ENCODE data around the gene ABI3.
A peak's percentile ranks its signal among the peaks of the same experiment; 100 is the strongest.

The ABI3 gene

DNA sequence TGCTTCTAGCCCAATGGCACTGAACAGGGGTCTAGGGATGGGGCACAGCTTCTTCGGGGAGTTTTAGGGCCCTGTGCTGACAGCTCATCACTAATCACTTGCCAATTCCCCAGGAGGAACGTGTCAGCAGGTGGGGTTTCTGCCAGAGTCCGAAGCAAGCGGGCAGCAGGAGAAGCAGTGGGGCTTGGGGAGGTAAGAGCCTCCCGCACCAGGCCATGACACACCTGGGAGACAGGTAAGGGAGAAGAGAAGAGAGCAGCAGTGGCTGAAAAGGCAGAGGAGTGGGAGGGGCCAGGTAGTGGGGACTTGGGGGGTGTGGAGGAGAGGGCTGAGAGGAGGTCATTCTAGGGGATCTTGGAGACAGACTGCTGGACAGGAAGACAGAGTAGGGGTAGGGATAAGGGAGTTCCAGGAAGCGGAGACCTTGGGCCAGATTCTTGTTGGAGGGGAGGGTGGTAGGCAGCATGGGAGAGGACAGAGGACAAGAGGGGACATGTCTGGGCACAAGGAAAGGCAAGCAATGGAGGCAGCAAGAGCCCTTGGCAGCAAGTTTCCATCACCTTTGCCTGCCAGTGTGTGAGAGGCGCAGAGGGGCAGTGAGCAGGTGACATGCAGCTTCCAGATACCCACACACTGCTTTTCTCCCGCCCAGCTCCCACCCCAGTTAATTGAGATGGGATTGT is 15.2 kb downstream of the ABI3 start:
- no peak for DNase-seq

DNA sequence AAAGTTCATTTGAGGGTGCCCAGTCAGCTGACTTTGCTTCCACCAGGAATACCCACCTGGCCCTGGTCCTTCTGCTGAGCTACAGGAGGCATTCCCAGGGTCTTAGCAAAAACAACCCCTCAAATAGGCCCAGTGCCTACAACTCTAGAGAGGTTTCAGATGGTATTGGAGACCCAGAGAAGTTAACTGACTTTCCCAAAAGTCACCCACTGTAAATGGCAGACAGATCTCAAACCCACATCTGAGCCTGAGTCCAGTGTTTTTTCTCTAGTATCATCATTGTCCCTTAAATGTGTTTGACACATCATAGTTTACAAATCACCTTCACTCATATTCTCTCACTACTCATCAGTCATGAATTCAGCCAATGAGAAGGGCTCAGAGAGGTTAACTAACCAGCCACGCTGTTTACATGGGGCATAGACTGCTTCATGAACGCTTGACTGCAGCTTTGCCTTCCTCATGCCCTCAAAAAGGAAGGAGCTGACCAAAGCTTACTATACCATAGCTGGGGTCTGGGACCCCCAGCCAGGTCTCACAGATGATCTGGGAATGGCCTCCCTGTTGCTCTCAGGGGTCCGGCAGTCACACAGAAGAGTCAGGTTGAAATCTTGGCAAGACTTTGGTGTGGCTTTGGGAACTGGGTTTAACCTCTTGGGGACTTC is 16.4 kb downstream of the ABI3 start:
- no peak for DNase-seq

DNA sequence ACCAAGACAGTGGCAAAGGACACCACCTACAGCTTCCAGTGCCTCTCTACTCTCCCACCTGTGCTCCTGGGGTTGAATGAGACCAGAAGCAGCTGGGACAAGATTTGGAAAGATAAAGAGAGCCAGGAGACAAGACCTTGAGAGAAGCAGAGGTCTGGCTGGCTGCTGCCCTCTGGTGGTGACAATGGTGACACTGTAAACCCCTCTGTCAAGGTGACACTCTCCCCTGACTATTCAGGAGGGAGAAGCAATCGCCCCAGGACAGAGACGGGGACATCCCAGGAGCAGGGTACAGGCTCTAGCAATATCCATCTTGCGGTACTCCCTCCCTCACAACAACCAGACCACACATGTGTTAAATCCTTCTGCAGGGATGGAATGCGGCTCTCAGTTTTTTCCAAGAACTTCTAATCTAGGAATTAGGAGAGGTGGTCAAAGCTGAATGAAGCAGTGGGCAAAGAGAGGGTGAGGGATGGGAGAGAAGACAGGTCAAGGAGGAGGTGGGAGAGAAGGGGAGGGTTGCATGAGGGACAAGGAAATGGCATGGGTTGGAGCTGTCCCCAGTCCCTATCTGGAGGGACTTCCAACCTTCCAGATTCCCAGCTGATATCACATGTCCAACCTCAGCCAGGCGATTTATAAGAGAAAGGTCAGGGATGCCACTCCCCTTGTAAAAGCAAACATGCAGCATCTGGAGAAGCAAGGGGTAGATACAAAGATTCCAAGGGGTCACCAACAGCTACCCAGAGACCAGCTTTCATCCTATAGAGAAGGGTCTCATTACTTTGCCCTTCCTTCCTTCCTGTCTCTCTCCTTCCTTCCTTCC is 17.1 kb downstream of the ABI3 start:
- peak; percentile 21 for DNase-seq

DNA sequence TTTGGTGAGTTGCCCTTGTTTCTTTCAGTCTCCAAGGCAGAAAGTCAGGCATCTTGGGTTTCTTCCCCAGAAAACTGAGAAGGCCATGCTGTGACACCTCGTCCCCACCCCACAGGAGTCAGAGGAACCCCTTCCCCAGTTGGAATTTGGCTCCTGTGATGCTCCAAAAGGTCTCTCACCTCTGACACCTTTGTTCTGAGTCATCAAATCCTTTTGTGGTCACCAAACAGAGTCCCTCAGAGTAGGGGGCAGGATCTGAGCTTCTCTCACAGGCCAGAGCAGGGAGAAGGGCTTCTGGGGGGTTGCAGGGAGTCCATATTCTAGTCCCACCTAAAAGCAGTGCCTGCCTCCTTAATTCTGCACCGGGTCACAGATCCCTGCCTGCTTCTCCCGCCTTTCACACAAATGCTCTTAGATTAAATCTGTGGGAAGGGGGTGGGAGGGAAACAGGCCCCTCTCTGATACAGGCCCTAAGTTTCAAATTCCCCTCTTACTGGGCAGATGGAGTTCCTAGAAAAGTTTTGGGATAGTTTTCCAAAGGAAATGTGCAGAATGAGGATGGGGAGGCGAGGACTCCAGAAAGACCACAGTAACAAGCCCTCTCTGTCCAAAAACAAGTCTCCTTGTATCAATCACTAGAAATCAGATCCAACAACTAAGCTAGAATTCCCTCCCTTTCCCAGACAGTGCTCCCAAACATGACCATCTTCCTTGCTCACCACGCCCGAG is 18.7 kb downstream of the ABI3 start:
- DNase-seq, result no peak

DNA sequence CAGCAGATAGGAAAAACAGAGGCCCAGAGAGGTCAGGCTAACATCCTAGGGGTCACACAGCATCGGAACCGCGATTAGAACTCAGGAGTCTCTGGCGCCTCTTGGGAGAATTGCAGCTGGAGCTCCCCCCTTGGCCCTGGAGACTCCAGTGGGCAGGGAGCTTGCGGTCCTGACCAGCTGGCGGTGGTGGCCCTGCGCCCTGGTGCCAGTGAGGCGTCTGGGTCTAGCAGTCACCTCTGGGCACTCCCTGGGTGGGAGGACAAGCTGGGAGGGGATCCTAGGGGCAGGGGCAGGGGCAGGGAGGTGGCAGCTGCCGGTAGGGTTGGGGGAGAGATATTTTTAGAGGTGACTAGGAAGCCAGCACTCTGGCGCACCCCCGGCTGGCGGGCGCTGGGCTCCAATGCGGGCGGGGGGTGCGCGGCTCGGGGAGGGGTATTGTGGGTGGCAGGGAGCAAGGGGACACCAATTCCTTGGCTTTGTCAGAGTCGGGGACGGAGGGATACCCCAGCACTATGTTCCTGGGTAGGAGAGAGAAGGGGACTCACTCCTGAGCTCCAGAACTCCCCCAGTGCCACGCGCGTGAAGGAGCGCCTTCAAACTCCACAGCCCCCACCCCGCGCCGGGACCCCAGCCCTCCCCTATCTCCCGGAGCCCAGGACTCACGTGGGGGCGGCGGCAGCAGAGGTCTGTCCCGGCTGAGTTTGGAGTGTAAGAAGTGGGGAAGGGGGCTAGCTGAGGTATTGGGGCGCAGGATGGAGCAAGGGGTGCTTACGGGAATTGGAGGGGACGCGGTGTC is 19.5 kb downstream of the ABI3 start:
- no peak for DNase-seq

DNA sequence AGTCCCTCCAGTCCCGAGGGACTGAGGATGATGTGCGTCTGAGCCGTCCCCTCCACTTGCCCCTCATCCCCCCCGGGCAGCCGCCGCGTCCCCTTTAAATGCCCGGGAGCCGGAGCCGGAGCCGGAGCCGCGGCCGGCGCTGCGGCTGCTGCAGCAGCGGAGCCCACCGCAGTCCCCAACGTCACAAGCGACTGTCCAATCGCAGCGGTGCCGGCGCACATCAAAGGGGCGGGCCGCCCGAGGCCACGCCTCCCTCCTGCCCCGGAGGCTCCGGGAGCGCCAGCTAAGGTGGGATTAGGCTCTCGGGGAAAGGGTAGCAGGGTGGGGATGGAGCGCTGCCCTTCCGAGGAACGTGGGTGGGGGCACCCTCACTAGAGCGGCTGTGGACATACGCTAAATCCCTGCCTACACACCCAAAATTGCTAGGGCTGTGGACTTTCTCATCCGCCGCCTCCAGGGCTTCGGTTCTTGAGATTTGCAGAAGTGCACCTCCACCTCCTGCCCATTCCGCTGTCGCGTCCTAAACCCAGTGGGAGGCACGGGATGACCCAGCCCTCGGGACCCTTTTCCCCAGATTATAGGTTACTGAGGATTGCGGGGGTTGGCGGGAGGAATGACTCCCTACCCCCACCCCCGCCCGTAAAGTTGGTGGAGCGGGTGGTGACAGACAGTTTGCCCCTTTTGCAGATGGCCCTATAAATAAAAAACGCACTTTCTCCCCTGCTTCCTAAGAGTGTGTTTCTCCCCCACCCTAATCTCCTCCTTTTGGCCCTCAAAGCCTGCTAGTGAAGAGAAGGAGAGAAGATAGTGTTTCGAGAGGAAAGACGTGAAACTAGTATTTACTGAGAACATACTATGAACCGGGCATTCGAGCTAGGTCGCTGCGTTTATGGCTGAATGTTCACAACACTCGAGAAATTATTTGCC is 20.4 kb downstream of the ABI3 start, which contains the start of gene PHOSPHO1:
Gene PHOSPHO1, minus strand, starts transcription at position 152 of the 927 bp plus-strand sequence. CDS start 4,096 bp downstream, outside the sequence.
- DNase-seq, result peak; percentile 74

DNA sequence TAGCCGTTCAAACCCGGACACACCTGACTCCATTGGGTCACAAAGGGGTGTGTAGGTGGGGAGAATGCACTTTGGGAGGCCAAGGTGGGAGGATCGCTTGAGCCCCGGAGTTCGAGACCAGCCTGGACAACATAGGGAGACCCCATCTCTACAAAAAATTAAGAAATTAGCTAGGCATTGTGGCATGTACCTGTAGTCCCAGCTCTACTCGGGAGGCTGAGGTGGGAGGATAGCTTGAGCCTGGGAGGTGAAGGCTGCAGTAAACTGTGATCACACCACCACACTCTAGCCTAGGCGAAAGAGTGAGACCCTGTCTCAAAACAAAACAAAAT is 21.0 kb downstream of the ABI3 start:
- DNase-seq, result no peak

DNA sequence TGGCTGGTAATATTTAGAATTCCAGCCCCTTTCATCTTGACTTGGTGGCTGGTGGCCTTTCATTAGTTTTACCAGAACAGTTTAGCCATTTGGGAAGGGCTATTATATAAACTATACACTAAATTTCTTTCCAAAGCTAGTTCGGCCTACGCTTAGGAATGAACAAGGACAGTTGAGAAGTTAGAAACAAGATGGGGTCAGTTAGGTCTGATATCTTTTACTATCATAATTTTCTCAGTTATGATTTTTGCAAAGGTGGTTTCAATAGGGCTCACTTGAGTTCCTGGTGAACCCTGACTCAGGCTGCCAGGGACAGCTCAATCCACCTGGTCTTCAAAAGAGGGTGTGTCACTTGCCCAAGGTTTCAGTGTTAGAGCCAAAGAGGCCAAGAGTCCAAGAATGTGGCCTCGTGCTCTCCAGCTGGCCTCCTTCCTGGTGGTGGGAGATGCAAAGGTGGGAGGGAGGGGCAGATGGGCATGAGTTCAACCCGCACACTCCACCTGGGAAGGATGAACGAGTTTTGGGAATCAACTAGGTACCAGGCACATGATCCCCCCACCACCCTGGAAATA is 24.1 kb downstream of the ABI3 start:
- DNase-seq, result no peak

DNA sequence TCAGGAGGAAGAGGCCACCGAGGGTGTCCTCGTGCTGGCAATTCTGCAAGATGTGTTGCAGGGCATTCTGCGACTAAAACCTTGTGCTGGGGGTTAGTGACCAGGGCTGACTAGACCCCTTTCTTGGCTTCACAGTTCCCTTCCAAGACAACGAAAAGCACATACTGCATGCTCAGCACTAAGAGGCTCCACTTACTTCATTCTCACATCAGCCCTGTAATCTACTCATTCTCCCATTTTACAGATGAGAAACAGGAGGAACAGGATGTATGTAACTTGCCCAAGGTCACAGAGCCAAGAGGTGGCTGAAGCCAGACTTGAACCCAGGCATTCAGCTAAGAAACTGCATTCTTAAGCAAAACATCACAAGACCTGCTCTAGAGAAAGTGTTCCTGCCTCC is 25.4 kb downstream of the ABI3 start:
- no peak for DNase-seq

DNA sequence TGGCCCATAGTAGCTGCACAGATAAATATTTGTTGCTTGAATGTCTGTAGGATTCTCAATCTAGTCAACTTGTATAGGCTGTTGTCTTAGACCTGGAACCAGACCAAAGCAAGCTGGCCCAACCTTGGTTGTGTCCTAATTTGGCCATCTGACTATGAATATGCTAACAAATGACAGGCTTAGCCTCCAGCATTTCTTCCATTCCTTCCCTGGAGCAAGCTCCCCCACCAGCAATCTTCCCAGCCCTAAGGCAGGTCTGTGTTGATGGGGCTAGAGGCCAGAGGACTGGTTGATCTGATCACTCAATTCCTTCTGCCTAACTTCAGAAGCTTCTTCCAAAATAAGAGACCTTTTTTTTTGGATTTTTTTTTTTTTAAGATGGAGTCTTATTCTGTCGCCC is 29.5 kb downstream of the ABI3 start:
- DNase-seq, result no peak

DNA sequence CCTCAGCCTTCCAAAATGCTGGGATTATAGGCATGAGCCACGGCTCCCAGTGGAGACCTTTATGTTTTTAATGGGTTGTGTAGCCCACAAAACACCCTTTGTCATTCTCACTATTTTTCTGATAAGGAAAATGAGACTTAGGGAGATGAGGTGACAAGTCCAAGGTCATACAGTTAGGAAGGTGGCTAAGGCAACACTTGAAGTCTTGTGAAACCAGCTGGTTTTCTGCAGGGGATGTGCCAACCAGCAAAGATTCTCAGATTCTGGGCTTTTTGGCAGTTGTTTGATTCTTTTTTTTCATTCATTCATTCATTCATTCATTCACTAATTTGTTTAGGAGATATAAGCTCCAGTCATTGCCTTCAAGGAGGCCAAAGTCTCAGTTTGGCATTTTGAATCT is 30.1 kb downstream of the ABI3 start:
- DNase-seq, result no peak

DNA sequence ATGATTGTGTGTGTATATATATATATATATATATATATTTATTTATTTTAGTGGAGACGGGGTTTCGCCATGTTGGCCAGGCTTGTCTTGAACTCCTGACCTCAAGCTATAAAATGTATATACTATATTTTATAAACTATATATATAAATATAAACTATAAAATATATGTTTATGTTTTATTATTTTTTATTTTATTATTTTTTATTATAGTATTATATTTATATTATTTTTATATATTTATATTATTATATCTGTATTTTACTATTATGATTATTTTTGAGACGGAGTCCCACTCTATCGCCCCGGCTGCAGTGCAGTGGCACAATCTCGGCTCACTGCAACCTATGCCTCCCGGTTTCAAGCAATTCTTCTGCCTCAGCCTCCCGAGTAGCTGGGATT is 30.5 kb downstream of the ABI3 start:
- no peak for DNase-seq

DNA sequence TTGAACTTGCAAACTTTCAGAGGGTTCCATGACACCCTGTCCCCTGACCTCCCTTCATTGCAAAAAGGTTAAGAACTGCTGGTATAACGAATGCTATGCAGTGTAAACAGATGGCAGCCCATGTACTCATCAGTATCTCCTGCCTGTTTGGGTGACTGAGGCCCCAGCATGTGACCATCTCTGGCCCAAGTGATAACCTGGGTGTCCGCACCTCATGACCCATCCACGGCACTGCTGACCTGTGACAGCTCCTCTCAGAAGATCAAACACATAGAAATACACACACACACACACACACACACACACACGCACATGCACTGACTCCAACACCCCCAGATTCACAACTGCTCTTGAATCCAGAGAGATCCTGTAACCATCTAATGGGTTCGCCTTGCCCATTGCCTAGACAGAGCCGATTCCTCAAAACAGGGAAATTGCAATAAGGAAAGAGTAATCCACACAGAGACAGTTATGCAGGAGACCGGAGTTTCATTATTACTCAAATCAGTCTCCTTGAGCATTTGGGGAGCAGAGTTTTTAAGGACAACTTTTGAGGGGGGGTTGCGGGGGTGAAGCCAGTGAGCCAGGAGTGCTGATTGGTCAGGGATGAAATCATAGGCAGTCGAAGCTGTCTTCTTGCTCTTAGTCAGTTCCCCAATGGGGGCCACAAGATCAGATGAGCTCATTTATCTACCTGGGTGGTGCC is 31.3 kb downstream of the ABI3 start:
- DNase-seq, result no peak

DNA sequence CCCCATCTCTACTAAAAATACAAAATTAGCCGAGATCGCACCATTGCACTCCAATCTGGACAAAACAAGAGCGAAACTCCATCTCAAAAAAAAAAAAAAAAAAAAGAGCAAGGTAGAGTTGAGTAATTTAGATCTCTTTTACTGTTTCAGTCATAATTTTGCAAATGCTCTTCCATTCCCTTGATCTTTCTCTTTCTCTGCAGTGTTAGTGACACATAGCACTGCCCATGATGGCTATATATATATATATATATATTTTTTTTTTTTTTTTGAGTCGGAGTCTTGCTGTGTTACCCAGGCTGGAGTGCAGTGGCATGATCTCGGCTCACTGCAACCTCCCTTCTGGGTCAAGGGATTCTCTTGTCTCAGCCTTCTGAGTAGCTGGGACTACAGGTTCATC is 32.3 kb downstream of the ABI3 start:
- no peak for DNase-seq

DNA sequence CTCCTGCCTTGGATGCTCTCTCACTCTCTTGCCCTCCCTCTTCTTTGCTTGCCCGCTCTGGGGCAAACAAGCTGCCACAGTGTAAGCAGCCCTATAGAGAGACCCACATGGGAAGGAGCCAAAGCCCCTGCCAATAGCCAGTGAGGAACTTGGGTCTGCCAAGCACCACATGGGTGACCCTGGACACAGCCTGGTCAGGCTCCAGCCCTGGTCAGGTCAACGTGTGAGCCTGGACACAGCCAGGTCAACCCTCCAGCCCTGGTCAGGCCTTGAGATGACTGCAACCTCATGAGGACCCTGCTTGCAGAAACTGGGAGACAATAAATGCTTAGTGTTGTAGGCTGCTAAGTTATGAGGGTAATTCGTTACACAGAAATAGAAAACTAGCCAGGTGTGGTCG is 34.3 kb downstream of the ABI3 start:
- no peak for DNase-seq

DNA sequence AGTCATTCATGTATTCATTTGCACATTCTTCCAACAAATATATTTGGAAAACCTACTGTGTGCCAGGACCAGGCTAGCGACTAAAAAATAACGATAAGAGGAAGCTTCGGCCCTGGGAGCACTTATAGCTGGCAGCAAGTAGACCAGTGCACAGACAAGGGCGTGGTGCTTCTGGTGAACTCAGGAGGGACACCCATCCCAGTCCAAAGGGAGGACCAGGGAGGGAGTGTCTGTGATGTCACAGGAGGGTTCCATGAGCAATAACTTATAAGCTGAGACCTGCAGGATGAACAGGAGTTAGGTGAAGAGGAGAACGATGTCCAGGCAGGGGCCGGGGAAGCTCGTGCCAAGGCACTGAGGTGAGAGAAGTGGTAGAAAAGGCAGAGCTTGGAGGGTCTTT is 37.4 kb downstream of the ABI3 start:
- no peak for DNase-seq

DNA sequence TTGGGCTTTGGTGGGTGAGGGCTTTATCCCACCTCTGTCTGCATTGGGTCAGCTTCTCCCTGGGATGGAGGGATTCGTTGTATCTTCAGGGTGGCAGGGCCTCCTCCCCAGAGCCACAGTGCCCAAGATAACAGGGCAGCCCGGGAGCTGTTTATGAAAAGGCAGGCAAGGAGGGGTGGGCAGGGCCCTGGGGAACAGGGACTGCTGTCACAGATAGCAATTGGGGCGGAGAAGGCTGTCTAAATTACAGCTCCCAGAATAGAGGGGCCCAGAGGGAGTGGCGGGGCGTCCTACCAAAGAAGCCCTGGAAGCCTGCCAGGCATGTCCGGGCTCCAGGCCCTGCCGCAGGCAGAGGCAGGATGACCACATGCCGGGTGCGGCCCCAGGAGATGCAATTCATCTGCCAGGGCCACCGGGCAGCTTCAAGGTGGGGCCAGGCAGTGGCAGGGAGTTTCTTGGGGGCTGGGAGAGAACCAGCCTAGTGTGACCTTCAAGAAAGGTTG is 38.8 kb downstream of the ABI3 start:
- no peak for DNase-seq

DNA sequence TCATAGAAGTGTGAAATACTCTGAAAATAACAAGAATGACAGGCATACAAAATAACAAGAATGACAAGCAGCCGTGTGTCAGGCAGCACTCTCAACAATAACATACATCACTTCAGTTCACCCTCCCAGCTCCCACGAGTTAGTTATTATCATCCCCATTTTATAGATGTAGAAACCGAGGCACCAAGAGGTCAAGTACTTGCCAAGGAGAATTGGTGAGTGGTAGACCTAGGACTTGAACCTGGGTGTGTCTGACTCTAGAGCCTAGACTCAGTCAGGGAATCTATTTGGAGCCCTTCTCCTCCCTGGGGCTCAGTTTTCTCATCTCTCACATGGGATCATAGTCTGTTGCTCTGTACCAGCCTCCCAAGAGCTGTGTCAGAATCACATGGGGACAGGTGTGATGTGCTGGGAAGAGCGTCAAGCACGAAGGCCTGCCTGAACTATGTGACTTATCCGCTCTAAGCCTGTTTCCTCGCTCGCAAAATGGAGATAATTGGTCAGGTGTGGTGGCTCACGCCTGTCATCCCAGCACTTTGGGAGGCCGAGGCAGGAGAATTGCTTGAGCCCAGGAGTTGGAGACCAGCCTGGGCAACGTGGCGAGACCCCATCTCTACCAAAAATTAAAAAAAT is 39.5 kb downstream of the ABI3 start:
- no peak for DNase-seq

DNA sequence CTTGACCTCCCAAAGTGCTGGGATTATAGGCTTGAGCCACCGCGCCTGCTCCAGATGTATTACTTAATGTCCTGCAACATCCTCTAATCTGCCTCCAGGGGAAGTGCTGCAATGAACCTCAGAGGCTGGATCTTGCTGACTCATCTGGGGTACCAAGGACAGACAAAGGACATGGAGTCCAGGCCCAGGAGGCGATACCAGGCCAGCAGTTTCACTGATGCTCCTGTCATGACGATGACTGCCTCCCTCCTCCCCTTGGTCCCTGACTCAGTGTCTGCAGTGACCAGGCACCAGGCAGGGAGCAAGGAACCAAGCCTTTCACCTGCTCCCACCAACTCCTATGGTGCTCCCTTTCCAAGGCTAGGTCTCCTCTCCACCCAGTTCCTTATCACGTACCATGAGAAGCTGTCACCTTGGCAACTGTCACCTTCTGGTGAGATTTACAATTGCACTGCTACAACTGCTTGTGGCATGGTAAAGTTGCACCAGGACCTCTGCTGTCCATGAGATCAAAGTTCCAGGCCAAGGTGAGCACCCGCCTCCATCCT is 41.7 kb downstream of the ABI3 start:
- DNase-seq, result peak; percentile 24

Data from HCEC 1CT (cell line).